ENCODE results near the gene MPL.

MPL gene

DNA sequence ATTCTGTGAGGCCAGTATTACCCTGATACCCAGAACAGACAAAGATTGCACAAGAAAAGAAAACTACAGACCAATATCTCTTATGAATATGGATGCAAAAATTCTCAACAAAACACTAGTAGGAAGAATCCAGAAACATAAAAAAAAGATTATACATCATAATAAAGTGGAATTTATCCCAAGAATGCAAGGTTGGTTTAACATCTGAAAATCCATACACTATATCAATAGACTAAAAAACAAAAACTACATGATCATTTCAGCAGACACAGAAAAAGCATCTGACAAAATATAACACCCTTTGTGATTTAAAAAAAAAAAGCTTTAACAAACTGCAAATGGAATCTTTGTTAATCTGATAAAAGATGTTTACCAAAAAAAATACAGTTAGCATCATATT, 12.2 kb upstream of the MPL start:
- no peak for DNase-seq (ENCODE audit: low read depth in 2 of 2)

DNA sequence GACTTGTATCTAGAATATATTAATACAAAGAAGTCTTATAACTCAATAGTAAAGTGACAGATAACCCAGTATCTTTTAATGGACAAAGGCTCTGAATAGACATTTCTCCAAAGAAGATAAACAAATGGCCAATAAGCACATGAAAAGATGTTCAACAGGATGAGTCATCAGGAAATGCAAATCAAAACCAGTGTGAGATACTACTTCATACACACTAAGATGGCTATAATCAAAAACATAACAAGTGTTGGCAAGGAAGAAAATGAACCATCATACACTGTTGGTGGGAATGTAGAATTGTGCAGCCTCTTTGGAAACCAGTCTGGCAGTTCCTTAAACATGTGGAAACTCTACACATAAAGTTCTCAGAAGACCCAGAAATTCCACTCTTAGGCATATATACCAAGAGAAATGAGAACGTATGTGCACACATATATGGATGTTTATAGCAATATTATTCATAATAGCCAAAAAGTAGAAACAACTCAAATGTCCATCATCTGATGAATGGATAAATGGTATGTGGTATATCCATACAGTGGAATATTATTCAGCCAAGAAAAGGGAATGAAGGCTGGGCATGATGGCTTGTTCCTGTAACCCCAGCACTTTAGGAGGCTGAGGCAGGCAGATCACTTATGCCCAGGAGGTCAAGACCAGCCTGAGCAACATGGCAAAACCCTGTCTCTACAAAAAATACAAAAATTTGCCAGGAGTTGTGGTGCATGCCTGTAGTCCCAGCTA, 9.9 kb upstream of the MPL start:
- DNase-seq (ENCODE audit: low read depth in 2 of 2) = no peak

DNA sequence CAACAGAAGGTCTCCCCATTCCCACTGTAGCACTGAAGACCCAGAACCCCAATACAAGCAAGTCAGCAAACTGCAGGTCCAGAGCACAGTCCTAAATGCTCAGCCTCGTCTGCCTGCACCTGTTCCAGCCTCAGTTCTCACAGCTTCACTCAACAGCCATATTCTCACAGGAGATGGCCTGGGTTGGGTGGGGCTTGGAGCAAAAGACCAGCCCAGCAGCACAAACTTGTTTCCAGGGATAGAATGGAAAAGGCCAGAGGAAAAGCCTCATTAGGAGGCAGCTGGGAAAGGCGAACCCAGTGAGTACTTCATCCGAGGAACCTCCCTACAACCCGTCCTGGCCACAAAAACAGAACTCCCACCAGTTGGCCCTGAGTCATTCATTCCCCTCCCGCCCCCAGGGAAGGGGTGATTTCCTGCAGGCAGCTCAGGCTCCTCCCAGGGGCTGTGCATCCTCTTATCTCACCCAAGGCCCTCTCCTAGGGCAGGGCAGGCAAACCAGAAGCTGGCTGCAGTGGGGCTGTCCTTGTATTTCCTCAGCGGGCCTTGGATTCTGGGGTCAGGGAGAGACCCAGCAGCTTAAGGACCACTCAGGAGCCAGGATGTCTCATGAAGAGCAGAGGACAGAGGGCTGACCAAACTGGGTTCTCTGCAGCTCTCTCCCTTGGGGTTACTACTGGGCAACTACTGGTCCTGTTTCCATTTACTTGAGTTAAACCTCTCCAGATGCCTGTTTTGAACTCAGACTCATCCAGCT, 7.4 kb upstream of the MPL start:
- peak in 1 of 2 donors; percentile 32 for DNase-seq (ENCODE audit: low read depth in 2 of 2)

DNA sequence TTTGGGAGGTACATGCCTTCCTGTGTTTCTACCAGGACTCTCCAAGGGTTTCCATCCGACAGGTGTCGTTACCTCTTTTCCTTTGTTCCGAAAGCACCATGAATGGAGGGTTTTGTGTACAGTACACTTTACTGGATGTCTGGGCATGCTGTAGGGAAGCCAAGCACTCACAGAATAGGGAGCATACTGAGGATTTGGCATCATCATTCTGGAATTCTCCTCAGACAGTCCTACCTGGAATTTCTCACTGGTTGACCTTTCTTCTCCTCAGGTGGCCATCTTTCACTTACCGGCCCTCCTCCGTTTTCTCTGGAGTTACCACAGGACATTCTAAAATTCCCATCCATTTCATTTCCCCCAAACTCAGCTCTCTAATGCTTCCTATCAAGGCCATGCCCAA, 5.9 kb upstream of the MPL start:
- DNase-seq (ENCODE audit: low read depth in 2 of 2) = no peak

DNA sequence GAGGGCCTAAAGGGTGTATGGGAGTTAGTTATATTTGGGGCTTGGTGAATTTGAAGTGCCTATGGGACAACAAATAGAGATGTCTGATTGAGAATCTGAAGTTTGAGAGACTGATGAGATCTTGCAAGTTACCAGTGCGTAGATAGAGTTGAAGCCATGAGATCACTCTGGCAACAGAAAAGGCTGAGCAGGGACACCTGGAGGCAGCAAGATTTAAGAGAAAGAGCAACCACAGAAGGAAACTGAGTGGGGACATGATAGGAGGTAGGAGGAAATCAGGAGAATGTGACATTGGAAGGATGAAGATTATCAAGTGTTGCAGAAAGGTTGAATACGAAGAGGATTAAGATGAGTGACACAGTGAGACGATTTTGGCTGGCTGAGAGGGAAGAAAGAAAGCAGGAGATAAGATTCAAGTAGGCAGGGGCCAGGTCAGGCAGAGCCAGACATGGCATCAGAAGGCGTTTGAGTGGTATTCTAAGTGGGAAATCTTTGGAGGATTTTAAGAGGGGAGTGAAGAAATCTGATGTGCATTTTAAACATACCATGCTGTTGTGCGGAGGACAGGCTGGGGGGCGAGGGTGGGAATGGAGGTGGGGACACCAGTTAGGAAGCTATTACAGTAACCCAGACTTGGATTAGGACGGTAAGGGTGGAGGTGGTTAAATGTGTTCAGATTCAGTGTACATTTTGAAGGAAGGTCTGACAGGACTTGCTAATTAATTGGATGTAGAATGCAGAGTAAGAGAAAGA, 3.0 kb upstream of the MPL start:
- no peak for DNase-seq (ENCODE audit: low read depth in 2 of 2)

DNA sequence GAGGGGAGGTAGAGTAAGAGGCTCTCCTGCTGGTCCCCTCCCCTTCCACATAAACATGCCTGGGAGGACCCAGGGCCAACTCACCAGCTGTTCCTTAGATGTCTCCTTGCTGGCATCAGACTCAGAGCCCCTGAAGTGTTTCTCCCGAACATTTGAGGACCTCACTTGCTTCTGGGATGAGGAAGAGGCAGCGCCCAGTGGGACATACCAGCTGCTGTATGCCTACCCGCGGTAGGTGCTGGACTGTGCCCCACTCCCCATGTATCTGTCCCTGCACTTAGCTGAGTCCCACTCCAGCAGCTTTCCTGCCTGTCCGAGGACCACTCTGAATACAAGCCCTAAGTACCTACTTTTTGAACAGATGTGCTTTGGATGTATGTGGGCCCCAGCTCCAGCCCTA, 383 bp downstream of the MPL start:
- DNase-seq (ENCODE audit: low read depth in 2 of 2) = no peak

DNA sequence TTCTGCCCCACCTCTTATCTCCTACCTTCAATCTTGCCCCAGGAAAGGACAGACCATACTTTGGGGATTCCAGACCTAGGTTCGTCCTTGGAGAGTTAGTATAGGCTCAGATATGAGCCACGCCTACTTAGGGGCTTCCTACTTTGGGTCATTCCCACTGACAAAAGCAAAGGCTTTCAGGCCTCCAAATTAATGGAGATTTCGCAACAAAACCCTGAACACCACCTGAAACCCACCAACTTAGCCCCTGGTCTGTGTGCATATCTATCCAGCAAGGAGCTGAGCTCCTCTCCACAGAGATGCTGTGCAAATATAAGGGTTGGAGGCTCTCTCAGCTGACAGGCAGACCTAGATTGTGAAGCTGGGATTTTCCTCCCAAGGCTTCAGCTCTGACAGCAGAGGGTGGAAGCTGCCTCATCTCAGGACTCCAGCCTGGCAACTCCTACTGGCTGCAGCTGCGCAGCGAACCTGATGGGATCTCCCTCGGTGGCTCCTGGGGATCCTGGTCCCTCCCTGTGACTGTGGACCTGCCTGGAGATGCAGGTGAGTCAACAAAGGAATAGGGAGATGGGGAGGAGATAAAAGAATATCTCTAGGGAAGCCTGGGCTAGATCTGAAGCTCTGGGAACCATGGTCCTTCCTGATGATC, 2.1 kb downstream of the MPL start:
- DNase-seq (ENCODE audit: low read depth in 2 of 2) = no peak

DNA sequence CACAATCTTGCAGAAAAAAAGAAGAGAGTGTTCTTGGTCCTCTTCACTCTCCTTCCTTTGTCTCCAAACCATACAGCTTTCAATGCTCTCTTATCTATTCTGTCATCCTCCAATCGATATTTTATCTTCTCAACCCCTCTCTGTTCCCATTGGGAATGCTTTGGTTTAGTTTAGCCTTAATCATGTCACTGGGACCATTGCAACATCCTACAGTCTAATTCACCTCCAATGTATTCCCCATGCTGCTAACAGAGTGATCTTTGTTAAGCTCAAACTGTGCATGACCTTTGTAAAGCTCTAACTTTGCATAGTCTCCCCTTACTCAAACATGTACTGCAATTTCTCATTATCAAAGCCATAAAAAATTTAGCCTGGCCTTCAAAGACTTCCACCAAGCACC, 2.9 kb downstream of the MPL start:
- DNase-seq (ENCODE audit: low read depth in 2 of 2) = no peak

DNA sequence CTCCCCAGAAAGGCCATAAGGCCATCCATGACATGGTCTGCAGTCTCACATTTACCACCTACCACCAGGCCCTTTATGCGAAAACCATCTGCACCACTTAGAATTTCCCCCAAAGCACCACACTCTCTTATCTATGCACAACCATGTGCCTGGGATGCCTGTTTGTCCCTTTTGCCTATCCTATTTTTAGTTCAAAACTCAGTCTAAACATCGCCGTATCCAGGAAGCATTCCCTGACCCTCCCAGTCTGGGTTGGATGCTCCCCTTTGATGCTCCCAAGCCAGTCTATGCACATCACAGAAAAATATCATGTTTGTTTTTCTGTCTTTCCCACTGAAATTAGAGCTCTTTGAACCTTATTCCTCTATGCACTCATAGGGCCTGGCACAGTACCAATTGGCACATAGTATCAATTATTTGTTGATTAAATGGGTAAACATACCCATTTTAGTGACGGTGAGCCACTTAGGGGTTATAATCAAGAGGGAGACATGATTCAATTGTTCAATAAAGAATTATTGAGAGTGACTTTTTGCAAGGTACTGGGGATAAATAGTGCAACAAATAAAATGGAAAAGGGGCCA, 6.7 kb downstream of the MPL start:
- DNase-seq (ENCODE audit: low read depth in 2 of 2) = no peak

DNA sequence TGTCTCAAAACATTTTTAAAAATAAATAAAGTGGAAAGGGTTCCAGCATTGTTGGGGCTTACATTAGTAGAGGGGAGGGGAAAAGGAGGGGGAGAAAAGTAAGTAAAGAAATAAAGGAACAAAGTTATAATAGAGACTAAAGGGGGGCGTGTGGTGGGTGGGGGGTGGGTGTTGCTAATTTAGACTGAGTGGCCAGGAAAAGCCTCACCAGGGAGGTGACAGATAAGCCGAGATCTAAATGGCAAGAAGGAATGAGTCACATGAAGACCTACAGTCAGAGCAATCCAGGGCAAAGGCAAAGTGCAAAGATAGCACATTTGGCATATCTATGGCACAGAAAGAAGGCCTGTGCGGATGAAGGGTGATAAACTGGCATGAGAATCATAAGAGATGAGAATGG, 7.5 kb downstream of the MPL start:
- DNase-seq (ENCODE audit: low read depth in 2 of 2) = no peak

DNA sequence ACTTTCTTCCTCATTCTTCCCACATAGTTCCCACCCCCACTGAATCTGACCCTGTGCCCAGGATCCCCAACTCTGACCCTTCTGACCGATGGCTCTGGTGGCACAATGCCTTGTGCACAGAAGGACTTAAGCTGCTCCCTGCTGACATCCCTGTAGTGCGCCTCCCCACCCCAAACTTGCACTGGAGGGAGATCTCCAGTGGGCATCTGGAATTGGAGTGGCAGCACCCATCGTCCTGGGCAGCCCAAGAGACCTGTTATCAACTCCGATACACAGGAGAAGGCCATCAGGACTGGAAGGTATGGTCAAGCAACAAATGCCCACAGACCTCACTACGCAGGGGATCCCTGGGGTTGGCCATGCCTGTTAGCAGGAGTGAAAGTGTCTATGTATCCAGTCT, 9.0 kb downstream of the MPL start:
- DNase-seq (ENCODE audit: low read depth in 2 of 2) = no peak

DNA sequence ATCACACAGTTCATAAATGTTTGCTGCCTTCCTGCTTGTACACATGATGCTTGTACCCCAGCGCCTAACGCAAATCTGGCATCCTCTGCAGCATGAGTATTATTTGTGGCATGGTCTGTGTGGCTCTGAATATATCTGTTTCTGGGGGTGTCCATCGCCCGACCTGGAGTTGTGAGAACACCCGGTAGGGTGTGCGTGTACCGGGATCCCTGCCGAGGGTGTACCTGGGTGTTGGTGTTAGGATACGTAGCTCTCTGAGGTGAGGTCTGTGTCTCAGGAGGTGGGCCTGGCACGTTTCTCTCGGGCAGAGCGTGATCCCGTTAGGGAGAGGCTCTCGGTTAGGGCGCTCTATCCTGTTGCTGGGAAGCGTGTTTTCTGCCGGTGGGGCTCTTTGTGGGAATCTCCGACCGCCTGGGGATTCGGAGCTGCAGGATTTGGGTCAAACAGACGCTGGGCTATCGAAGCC, 10.8 kb downstream of the MPL start:
- no peak for DNase-seq (ENCODE audit: low read depth in 2 of 2)

DNA sequence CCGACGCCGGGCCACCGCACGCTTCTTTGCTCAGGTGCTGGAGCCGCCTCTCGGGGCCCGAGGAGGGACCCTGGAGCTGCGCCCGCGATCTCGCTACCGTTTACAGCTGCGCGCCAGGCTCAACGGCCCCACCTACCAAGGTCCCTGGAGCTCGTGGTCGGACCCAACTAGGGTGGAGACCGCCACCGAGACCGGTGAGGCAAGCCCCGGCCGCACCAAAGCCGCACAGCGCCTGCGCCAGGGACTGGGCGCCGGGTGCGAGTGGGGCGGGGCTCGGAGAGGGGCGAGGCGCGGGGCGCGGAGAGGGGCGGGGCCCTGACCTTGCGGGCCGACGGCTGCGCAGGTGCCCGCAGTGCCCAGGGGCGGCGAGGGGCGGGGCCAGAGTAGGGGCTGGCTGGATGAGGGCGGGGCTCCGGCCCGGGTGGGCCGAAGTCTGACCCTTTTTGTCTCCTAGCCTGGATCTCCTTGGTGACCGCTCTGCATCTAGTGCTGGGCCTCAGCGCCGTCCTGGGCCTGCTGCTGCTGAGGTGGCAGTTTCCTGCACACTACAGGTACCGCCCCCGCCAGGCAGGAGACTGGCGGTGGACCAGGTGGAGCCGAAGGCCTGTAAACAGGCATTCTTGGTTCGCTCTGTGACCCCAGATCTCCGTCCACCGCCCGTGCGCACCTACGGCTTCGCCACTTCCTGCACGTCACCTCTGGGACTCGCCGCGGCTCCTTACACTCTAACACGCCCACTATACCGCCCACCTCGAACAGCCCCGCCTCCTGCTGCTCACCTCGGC, 11.4 kb downstream of the MPL start:
- no peak for DNase-seq (ENCODE audit: low read depth in 2 of 2)

DNA sequence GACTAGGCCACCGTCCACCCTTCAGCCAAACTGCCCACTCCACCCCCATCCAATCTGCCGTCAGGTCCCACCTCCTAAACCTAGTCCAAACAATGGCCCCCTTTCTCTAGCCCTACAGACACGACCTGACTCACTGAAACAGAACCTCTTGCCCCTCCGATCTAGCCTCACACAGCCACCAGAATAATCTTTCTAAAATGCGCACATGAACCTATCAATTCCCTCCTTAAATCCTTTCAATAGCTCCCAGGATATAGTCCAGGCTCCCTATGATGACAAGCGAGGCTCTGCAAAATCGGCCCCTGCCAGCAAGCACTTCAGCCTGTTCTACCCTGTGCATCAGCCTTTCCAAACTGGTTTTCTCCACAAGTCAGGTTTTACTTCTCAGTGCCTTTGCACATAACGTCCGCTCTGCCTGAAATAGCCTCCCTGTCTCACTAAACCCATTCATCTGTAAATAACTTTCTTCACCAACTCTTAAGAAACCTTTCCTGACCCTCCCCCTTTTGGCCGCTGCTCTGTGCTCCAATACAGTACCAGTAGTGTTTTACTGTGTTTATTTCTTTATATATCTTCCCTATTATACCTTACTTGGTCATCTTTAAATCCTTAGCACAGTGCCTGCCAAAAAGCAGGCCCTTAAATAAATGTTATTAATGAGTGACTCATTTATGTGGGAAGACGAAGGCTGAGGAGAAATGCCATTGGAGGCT, 12.1 kb downstream of the MPL start:
- DNase-seq (ENCODE audit: low read depth in 2 of 2) = no peak

DNA sequence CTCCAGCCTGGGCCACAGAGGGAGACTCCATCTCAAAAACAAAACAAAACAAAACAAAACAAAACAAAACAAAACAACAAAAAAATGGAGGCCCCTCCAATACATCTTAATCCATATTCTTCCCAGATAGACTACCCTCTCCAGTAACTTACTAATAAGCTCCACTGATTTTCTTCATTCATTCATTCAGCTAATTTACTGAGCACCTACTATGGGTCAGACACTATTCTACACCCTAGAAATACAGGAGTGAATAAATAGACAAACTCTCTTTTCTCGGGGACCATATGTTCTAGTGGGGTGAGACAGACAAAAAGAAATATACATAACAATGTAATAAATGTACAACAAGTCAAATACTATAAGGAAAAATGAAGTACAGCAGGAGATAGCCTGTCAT, 13.4 kb downstream of the MPL start:
- no peak for DNase-seq (ENCODE audit: low read depth in 2 of 2)

DNA sequence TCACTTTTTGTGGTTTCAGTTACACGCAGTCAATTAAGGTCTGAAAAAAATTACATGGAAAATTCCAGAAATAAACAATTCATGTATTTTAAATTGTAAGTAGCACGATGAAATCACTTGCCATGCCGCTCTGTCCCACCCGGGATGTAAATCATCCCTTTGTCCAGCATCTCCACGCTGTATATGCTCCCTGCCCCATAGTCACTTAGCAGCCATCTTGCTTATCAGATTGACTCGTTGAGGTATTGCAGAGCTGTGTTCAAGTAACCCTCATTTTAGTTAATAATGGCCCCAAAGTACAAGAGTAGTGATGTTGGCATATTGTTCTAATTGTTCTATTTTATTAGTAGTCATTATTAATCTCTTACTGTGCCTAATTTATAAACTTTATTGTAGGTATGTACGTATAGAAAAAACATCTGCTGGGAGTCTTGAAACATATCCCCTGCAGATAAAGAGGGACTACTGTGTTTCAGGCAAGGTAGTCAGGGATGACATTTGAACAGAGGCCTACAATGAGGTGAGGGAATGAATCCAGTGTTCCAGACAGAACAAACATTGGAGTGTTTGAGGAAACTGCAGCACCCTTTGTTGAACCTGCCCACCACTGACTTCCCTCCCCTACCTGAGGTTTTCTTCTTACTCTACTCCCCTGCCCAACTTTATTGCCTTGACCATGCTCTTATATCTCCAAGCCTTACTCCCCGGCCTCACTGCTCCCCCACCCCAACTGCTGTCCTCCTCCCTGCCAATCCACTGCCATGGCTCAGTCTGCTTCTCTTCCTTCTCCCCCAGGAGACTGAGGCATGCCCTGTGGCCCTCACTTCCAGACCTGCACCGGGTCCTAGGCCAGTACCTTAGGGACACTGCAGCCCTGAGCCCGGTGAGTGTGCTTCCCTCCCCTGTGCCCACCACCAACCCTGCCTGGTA, 14.1 kb downstream of the MPL start:
- DNase-seq (ENCODE audit: low read depth in 2 of 2) = no peak

DNA sequence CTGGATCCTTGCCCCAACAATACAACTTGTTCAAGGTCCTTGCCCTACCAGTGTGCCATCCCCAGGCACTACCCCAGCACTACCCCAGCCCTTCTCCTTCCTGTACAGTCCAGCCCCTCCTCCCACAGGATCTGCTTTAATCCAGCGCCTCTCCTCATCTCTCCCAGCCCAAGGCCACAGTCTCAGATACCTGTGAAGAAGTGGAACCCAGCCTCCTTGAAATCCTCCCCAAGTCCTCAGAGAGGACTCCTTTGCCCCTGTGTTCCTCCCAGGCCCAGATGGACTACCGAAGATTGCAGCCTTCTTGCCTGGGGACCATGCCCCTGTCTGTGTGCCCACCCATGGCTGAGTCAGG, 14.7 kb downstream of the MPL start:
- no peak for DNase-seq (ENCODE audit: low read depth in 2 of 2)

DNA sequence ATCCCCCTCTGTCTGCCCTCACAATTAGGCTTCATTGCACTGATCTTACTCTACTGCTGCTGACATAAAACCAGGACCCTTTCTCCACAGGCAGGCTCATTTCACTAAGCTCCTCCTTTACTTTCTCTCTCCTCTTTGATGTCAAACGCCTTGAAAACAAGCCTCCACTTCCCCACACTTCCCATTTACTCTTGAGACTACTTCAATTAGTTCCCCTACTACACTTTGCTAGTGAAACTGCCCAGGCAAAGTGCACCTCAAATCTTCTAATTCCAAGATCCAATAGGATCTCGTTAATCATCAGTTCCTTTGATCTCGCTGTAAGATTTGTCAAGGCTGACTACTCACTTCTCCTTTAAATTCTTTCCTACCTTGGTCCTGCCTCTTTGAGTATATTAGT, 15.3 kb downstream of the MPL start:
- no peak for DNase-seq (ENCODE audit: low read depth in 2 of 2)

DNA sequence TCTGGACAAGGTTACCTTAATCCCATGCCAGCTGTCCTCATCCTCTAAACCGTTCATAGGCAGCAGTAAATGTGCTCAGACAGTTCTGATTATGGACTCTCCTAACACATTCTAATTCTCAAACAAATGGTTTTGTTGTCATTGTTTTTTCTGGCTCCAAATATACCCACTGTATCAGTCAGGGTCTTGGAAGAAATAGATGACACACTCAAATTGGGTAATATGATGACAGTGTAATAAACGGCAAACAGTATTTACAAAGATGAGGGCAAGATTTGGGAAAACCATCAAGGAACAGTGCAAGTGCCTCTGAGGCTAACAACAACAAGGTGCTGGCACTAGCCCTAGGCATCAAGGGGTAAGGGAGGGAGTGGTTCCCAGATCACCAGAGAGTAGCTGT, 16.9 kb downstream of the MPL start:
- no peak for DNase-seq (ENCODE audit: low read depth in 2 of 2)
